Body of pancreas (tissue), 4 donors: ENCODE data around the gene DNAL1.

Source experiments
- CTCF ChIP-seq, 7 experiments: fragments of 450-650 bp in 4 of 7; fragments of 200-600 bp in 3 of 7; sonication (generic) in 3 of 7; IDR thresholded peaks; one replicate each; pipeline ENCODE4 v1.5.1; 2016 to 2019; ENCODE audit warnings: antibody characterized with exemption in 7 of 7
- POLR2A ChIP-seq, 3 donors: fragments of 450-650 bp; IDR thresholded peaks; one replicate each; pipeline ENCODE4 v1.6.1; 2016; ENCODE audit warnings: antibody characterized with exemption in 3 of 3, mild to moderate bottlenecking in 2 of 3

- TF ChIP-seq CTCF (IDR thresholded peaks at IDR 0.05) (no peak), POLR2A (IDR thresholded peaks at IDR 0.05) (no peak)
These were observed 73.1 kb downstream of the DNAL1 start for GRCh38 chr14:73717711-73718417.
